ENCODE measurements around the gene RBMS3.

DNA sequence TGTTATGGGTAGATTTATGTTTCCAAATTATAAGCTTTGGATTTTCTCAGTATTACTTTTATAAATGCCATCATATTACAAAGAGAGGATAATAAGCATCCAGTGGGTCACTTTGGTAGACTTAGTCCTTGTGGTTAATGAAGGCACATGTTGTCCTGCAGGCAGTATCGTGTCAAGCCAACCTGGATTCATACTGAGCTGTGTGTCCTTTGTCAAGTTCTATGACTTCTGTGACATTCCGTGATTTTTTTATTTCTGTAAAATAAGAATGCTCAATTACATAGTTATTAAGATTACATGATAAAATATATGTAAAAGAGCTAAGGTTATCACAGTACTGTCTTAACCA lies 257.7 kb downstream of the RBMS3 start:
- no peak for TF ChIP-seq ASH2L (IDR thresholded peaks at IDR 0.05; ENCODE audit: low read length)
- no peak for TF ChIP-seq CTCF (IDR thresholded peaks at IDR 0.05; ENCODE audit: control extremely low read depth in 1 of 3, insufficient read depth in 1 of 3, low read depth in 1 of 3, low read length in 3 of 3)
